DOHH2 (cell line): Measurements from ENCODE around the gene CAMP.

Experiments used
- CTCF ChIP-seq: fragments of 200-600 bp; sonication (generic); IDR thresholded peaks from one replicate; pipeline ENCODE4 v1.5.1; 2014; ENCODE audit warnings: antibody characterized with exemption, mild to moderate bottlenecking, low read depth, low read length; ENCODE audit not compliant: poor library complexity, severe bottlenecking
- EZH2phosphoT487 ChIP-seq: fragments of 200-600 bp; sonication (generic); IDR thresholded peaks from 2 replicates; pipeline ENCODE4 v1.6.1; 2017; ENCODE audit warnings: borderline replicate concordance, mild to moderate bottlenecking, antibody characterized with exemption, low read length, moderate library complexity, mixed read lengths

- TF ChIP-seq CTCF (no peak), EZH2phosphoT487 (no peak)
Observed at GRCh38 chr3:48184299-48184698, 39.0 kb upstream of the CAMP start.
